Gastroesophageal sphincter (tissue), 3 donors: Measurements from ENCODE around the gene THEMIS.

ENCODE experiments used
- EP300 ChIP-seq: sonication (generic); formaldehyde crosslinking; IDR thresholded peaks from one replicate; pipeline ENCODE4 v1.6.1; 2017; ENCODE audit warnings: antibody characterized with exemption, mild to moderate bottlenecking
- POLR2A ChIP-seq, 2 donors: fragments of 450-650 bp; IDR thresholded peaks; one replicate each; pipeline ENCODE4 v1.6.1; 2017; ENCODE audit warnings: antibody characterized with exemption in 2 of 2, mild to moderate bottlenecking in 2 of 2, moderate library complexity in 1 of 2
- TF ChIP-seq, protein P1 (sequence below), 4 experiments: fragments of 200-600 bp in 2 of 4; fragments of 450-650 bp in 2 of 4; sonication (generic) in 1 of 4; IDR thresholded peaks; one replicate each; pipeline ENCODE4 v1.5.1; 2017 to 2019; ENCODE audit warnings: antibody characterized with exemption in 4 of 4, mild to moderate bottlenecking in 2 of 4, moderate library complexity in 2 of 4

DNA sequence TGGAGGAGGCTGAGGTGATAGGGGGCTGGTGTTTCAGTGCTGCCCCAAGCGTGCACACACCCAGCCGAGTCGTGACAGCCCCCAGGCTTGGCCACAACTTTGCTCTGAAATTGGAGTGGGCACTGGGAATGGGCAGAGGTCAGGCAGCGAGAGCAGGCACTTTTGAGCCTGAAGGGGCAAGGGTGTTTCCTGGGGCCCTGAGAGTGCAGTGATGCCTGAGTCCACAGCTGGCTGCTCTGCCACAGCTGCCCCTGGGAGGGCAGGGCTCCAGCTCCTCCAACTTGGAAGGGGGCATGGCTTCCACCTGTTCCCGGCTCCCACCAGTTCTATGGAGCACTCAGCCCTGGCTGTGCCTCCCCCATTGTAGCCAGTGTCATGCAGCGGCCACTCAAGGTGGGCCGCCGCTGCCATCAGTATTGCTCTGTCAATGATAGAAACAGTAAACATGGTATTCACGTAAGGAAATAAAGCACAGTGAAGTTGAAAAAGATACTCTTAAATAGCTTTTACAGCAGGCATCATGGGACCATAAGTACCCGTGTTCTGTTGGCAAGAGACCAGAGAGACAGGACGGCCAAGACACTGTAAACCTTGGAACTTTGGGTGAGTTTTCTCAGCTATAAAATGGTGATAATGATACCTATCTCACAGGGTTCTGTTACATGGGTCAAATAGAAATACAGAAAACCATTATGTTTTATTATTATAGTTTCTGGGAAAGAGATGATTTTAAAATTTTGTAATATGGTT is 108.9 kb downstream of the THEMIS start:
- no peak for TF ChIP-seq POLR2A (IDR thresholded peaks at IDR 0.05)
- TF ChIP-seq, protein P1, sequence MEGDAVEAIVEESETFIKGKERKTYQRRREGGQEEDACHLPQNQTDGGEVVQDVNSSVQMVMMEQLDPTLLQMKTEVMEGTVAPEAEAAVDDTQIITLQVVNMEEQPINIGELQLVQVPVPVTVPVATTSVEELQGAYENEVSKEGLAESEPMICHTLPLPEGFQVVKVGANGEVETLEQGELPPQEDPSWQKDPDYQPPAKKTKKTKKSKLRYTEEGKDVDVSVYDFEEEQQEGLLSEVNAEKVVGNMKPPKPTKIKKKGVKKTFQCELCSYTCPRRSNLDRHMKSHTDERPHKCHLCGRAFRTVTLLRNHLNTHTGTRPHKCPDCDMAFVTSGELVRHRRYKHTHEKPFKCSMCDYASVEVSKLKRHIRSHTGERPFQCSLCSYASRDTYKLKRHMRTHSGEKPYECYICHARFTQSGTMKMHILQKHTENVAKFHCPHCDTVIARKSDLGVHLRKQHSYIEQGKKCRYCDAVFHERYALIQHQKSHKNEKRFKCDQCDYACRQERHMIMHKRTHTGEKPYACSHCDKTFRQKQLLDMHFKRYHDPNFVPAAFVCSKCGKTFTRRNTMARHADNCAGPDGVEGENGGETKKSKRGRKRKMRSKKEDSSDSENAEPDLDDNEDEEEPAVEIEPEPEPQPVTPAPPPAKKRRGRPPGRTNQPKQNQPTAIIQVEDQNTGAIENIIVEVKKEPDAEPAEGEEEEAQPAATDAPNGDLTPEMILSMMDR (IDR thresholded peaks at IDR 0.05), result no peak
- TF ChIP-seq EP300, result no peak
